GM19372 (cell line): Measurements from ENCODE around the gene PLAC9.
"Not testable (repeated sequence)": the region's sequence is repeated elsewhere in the genome, so short reads cannot be mapped to it uniquely, and the experiment has no call there.

Source experiments
- ATAC-seq: cut with Tn5 transposase; IDR thresholded peaks from one replicate; pipeline ENCODE4 v1.9.1; 2021; ENCODE audit warnings: mild to moderate bottlenecking, low read depth, moderate library complexity; ENCODE audit not compliant: unreplicated experiment

The PLAC9 gene

DNA sequence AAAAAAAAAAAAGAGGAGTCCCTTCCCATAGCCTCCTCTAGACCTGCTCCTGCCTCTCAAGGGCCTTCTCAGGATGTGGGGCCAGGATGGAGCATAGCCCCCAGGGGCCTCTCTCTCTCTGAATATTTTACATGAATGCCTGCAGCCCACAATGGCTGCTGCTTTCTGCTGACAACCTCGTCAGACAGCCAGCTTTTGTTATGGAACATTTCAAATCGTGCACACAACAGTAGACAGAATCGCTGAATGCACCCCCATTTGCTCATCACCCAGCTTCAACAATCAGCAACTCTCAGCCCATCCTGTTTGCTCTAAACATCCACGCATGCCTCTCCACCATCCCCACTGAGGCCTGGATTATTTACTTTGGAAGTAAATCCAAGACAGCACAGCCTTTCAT, 5.4 kb downstream of the PLAC9 start:
- no peak for ATAC-seq

DNA sequence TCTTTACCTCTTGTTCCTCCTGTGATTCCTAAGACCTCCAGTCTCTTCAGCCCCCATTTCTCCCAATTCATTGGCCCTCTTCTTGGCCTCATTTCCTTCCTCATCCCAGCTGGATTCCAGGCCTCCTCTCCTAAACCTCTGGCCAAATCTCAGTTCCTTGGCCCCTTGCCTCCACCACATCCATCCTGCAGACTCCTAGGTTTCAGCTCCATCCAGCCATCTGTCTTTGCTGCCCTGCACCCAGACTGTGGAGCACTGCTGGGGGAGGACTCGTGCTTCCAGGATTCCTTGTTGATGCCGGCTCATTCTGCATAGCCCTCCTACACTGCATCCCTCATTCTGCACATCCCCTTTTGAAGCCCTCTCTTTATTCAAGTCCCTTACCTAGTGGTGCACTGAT, 6.7 kb downstream of the PLAC9 start:
- no peak for ATAC-seq

DNA sequence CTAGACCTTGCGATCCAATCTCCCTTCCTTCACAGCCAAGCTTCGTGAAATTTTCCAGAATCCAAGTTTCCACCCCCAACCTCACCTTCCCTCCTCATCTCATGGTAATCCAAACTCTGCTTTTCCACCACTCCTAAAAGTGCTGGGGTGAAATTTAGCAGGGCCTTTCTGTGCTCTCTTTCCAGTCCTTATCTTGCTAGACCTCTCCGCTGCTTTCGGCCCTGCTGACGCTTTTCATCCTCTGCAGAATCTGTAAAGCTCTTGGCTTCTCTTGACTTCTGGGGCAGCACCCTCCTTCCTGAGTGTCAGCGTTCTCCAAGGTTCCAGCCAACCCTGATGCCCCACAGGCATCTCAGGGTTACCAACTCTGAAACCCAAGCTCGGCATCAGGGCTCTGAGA, 7.7 kb downstream of the PLAC9 start:
- no peak for ATAC-seq

DNA sequence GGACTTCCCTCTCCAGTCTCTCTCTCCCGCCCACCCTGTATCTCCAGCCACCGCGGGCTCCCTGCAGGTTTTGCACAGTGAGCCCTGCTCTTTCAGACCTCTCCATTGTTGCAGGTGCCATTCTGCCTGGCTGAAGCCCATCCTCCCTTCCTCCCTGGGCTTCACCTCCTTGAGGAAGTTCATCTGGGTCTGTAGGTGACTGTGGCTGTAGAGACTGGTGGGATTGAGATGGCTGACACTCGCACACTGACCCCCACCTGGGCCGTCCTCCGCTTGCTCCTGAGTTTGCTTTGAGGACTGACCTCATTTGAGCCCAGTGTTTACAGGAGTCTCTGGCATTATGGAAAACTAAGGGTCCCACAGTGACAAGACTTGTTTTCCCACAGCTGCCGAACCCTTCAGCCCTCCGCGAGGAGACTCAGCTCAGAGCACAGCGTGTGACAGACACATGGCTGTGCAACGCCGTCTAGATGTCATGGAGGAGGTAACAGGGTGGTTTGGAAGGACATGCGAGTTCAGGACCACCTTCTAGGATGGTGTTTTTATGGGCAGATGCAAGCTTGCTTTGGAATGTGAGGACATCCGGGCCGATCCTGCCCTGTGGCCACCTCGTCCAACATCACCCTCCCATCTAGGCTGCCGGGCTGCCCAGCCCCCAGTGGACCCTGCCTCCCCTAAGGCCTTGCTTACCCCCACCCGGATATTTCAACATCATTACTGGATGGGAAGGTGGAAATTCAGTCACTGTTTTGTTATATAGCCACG, 9.3 kb downstream of the PLAC9 start:
- ATAC-seq: no peak

DNA sequence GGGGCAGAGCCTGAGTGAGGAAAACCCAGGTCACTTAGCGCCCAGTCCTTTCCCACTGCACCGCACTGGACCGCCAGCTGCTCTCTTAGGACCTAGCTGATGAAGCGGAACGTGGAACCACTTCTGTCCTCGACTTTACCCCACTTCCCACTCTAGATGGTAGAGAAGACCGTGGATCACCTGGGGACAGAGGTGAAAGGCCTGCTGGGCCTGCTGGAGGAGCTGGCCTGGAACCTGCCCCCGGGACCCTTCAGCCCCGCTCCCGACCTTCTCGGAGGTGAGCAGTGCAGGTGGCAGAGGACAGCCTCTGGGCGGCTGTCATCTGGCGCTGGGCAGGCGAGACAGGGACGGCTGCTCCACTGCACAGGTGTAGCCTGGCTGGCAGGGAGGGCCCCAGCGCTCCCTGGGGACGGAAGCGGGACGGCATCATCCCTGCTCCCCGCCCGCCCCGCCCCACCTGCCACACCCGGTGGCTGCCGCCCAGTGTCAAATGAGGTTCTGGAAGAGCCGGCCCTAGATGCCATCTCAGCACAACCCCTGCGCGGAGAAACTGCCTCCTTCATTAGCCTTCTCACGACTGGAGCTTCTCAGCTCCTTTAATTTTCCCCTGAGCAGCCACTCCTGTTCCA, 11.7 kb downstream of the PLAC9 start:
- ATAC-seq: peak; percentile 52

DNA sequence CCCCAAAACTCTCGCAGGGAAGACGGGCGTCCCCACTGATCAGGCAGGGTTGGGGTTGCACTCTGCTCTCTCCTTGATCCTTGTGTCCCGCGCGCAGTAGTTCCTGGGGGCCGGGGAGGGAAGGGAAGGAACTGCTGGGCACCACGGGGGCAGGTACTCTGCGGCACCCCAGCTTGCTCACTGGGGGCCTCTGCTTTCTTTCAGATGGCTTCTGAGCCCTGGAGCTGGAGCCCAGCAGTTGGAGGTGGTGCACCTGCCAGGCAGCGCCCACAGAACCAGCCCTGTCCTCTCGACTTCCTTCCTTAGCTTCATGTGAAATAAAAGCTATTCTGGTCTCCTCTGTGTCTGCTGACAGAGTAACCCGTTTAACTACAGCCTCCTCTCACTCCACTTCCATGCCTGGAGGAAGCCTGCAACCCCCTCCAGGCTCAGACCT, 12.2 kb downstream of the PLAC9 start:
- ATAC-seq: peak; percentile 29

DNA sequence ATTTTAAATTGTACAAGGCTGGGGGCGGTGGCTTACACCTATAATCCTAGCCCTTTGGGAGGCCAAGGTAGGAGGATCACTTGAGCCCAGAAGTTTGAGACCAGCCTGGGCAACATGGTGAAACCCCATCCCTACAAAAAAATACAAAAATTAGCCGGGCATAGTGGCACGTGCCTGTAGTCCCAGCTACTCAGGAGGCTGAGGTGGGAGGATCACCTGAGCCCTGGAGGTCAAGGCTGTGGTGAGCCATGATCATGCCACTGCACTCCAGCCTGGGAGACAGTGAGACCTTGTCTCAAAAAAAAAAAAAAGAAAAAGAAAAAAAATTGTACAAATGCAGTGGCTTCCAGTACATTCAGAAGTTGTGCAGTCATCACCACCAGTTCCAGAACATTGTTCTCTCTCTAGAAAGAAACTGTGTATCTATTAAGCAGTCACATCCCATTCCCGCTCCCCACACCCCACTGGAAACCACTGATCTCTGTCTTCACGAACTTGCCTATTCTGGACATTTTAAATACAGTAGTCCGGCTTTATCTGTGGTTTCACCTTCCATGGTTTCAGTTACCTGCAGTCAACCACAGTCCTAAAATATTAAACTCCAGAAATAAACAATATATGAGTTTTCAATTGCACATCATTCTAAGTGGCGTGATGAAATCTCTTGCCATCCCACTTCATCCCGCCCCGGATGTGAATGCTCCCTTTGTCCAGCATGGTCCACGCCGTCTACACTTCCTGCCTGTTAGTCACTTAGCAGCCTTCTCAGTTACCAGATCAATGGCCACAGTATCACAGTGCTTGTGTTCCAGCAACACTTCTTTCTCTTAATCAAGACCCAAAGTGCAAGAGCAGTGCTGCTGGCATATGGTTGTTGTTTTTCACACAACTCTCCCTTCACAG, 13.1 kb downstream of the PLAC9 start:
- not testable (repeated sequence) for ATAC-seq

DNA sequence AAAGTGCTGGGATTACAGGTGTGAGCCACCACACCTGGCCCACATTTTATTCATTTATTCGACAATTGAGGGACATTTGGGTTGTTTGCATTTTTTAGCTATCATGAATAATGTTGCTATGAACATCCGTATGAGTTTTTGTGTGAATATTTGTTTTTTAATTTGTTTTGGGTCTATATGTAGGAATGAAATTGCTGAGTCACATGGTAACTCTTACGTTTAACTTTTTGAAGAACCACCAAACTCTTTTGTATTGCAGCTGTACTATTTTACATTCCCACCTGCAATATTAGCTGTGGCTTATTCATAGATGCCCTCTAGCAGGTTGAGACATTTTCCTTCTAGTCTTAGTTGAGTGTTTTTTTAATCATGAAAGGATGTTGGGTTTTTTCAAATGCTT, 14.4 kb downstream of the PLAC9 start:
- ATAC-seq: no peak

DNA sequence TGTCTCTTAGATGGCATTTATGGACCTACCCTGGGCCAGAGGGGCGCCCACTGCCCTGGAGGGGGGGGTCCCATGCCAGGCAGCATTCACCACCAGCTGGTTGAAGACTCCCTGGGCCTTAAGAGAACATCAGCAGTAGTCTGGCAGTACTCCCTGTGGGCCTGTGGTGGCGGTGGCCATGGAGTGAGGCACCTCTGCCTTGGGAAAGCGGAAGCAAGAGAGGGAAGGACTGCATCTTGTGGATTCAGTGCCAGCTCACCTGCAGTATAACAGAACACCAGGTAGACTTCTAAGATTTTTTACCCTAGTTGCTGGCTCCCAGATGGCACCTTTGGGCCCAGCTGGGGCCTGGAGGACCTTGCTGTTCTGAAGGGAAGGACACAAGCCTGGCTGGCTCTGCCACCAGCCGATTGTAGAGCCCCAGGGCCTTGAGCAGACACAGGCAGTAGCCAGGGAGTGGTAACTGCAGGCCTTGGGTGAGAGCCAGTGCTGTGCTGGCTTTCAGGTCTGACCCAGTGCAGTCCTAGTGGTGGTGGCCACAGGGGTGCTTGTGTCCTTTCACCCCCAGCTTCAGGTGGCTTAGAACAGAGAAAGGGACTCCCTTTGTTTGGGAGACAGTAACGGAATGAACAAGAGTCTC, 15.8 kb downstream of the PLAC9 start:
- no peak for ATAC-seq

DNA sequence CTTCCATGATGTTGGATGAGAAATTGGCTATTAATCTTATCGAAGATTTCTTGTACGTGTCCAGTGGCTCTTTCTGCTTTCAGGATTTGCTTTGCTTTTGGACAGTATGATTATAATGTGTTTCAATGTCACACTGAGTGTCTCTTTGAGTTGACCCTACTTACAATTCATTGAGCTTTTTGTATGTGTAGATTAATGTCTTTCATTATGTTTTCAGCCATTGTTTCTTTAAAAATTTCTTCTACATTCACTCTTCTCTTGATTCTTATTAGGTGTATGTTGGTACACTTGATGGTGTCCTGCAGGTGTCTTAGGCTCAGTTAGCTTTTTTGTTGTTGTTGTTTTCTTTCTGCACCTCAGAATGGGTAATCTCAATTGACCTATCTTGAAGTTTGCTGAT, 16.6 kb downstream of the PLAC9 start:
- no peak for ATAC-seq

DNA sequence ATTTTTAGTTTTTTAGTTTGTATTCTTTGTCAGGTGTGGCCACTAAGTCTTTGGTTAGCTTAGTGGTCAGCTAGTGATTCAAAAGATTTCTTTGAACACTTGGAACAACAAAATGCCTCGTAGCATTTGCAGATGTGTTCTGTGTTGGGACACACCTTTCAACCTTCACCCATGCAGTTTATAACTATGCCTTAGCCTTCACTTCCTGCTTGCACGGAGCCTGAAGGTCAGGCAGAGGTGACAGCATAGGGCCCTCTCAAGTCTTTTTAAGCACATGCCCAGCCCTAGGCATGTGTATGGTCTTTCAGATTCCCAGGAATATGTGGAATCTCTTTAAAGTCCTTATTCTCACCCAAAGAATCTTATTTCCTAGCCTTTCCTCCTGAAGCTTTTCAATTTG, 17.6 kb downstream of the PLAC9 start:
- no peak for ATAC-seq

DNA sequence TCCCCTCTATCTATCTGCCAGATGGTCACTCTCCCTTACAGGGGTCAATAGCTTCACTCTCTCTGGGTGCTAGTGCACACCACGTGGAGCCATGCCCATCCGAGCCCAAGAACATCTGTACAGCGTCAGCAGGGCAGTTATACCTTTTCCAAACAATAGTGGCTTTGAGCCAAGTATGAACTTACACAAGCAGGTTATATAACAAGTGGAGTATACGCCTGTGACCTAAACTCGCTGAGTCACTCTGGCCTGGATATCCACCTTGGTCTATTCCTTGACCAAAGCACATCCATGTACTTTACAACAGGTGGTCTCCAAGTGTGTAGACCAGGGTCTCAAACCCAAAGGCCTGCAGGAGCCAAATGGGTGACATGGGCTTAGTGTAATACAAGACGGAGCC, 20.3 kb downstream of the PLAC9 start:
- ATAC-seq: no peak

DNA sequence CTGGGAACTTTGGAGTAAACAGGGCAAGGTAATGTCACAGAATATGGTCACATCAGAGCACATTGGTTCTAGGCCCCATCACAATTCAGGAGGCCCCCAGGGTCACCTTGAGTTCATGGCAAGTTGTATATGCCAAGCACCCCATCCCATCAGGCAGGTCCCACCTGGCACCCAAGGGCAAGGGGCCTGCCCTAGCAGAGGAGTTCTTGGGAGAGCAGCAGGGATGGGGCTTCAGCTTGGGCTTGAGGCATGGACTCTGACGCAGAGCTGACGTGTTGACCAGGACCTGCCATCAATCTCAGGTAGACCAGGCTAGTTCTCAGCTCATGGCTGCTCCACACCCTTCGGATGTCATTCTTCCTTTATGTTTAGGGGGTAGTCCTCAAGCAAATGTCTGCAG, 20.9 kb downstream of the PLAC9 start:
- ATAC-seq: no peak

DNA sequence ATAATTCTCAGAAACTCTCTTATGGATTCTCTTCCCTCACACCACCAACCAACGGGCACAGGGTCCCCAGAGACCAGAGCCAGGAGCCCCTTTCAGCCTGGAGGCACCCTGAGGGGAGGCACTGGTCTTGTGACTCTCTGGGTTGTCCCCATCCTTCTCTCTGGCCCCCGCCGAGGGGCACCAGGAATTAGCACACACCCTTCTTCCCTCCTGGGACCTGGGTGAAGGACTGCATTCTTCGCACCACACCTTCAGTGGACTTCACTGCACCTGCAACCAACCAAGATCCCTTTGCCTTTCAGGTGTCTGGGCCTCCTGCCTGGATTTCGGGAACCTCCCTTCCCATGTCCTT, 22.1 kb downstream of the PLAC9 start:
- ATAC-seq: no peak

DNA sequence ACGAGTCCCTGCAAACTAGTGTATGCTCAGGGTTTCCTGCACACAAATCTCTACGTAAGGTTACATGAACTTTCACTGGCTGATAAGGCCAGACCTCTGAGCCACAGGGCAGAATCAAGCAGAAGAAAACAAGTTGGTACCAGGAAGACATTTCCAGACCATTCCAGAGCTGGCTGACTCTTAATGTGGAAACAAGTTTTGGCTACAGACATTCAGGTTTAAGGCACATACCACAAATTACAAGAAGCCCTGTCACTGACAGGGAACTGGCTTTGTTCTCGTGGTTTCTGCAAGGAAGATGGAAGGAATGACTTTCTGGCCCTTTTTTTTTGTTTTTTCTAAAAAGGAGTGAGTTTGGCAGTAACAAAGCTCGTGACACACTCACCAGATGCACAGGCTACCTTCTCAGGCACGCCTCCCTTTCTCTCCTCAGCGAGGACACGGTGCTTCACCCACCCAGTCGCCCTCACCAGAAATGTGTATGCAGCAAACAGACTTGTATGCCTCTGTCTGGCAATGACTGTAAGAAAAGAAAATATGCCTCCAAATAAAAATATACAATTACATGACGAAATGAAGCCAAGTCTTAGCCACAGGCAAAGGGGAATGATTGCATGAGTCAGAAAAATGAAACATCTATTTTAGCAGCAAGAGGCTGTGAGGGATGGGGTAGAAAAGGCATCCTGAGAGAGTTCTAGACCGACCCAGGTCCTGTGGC, 22.6 kb downstream of the PLAC9 start:
- no peak for ATAC-seq

DNA sequence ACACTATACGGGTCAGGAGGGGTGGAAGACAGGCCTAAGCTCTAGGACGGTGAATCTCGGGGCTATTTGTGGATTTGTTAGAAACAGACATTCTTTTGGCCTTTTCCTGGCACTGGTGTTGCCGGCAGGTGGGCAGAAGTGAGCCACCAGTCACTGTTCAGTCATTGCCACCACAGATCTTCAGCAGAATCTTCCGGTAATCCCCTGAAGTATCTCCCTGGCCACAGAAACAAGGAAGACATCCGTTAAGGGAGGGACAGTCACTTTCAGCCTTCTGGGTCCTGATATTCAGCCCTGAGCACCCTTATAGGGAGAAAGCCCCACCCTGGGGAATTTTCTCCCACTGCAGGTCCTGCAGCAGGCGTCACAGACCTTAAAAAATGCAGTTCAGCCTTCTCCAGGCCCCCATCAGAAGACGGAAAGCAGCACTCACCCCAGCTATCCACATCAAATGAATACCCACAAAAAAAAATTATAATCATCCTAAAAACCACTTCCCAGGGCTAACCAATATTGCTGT, 23.2 kb downstream of the PLAC9 start:
- no peak for ATAC-seq

DNA sequence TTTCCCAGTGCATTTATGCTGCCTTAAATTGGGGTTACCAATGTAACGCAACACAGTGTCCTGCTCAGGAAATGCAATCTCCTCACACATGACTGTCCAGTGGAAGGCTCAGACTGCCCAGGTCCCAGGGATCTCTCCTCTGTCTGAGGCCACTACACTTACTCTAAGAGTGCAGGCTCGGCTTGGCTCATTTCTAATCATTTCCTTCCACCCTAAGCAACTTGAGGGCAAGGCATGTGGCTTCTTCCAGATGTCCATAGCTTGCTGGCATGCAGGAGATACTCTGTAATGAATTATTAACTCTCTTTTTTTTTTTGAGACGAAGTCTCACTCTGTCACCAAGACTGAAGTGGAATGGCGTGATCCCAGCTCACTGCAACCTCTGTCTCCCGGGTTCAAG, 23.7 kb downstream of the PLAC9 start:
- ATAC-seq: no peak

DNA sequence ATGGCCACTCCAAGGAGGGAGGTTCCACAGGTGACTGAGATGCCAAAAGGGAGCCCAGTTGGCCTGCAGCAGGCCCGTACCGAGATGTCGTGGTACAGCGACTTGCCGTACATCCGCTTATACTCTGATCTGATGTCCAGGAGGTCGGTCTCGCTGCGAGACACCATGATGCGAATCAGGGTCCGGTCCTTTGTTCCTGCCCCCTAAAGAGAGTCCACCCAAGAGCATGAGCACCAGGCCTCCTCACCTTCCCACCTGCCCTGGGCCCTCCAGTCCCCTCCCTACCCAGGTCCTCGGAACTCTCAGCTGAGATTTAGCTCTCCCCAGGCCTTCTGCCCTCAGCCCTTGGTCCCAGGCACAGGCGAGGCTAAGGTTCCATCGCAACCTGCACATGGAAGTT, 25.0 kb downstream of the PLAC9 start:
- ATAC-seq: no peak

DNA sequence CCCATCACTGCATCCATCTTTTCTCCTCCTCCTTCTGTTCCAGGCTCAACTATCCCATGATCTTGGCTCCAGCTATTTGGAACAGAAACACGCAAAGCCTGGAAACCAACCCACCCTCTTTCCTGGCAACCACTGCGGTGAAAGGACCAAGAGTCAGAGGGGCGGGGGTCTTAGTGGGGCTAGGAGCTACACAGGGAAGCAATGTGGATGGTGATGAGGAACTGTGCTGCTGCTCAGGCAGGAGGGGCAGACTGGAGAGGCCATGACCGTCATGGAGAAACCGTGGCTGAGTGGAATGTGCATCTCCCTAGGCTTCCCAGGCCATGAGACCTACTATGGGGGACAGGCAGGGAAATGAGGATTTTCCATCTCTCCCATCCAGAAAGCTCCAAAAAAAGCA, 25.6 kb downstream of the PLAC9 start:
- ATAC-seq: no peak

DNA sequence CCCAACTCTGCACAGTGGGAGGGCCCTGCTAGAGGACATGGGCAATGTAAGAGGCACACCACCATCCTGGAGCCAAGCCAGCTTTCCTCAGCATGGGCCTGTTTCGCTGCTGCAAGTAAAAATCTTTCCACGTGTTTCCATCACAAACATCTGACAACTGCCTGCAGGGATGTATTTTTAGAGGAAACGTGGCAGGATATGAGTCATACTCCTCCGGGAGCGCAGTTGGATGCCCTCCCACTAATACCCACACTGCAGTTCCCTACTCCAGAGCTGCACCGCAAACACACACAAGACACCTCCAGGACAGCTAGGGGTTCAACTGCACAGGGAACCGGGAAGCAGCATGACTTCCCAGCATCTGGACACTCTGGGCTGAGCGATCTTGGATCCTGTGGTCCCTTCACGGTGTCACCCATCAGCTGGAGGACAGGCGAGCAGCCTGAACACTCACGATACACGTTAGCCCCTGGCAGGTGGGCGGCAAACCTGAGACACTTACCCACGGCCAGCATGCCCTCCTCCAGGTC, 26.1 kb downstream of the PLAC9 start:
- no peak for ATAC-seq
